Activated naive CD4-positive, alpha-beta T cell treated with anti-CD3 and anti-CD28 coated beads, Interleukin-2, amount 50 U/mL, for 24 hours (primary cell): ENCODE data around the gene CBLN3.
"Not testable (repeated sequence)": the region's sequence is repeated elsewhere in the genome, so short reads cannot be mapped to it uniquely, and the experiment has no call there.

Source experiments
- H3K27ac Mint-ChIP-seq: one replicate; pipeline ENCODE4 v1.8.0; 2021; ENCODE audit warnings: mild to moderate bottlenecking, mixed read lengths
- H3K27me3 Mint-ChIP-seq: one replicate; pipeline ENCODE4 v1.8.0; 2021; ENCODE audit warnings: mixed read lengths
- H3K36me3 Mint-ChIP-seq: one replicate; pipeline ENCODE4 v1.8.0; 2021; ENCODE audit warnings: mixed read lengths
- H3K4me1 Mint-ChIP-seq: one replicate; pipeline ENCODE4 v1.8.0; 2021; ENCODE audit warnings: mixed read lengths
- H3K4me3 Mint-ChIP-seq: one replicate; pipeline ENCODE4 v1.8.0; 2021; ENCODE audit warnings: mild to moderate bottlenecking, mixed read lengths
- H3K9me3 Mint-ChIP-seq: one replicate; pipeline ENCODE4 v1.8.0; 2021; ENCODE audit warnings: mixed read lengths

CBLN3 gene

DNA sequence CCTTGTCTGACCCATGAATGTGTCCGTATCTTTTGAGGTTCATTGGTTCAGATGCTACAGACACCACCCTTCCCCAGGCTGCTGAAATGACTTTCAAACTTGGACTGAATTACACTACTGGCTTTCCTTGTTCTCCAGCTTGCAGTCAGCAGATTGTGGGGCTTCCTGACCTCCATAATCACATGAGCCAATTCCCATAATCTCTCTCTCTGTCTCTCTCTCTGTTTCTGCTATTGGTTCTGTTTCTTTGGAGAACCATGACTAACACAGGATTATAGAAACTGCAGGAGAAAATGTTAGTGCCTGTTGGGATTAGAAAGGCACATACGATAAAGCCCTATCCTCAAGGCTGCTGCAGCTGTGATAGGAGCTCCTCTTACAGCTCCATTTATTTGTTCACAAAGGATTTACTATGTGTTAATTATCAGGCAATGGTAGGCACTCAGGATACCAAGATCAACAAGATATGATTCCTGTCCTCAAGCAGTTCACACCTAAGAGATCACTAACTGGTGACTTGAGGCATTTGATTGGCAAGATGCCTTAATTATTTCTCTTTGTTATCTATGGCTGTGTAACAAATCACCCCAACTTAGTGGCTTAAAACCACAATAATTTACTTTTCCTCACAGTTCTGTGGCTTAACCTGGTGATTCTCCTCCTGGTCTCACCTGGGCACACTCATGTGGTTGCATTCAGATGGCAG lies 40.8 kb downstream of the CBLN3 start:
- Mint-ChIP-seq H3K4me1 (no peaks in the 10 kb centered on the region), H3K36me3 (no peaks in the 10 kb centered on the region), H3K27me3 (peaks cover 6% of the 10 kb centered on the region), H3K9me3 (no peaks in the 10 kb centered on the region), H3K4me3 (no peak overlapping the region), H3K27ac (no peak overlapping the region)

DNA sequence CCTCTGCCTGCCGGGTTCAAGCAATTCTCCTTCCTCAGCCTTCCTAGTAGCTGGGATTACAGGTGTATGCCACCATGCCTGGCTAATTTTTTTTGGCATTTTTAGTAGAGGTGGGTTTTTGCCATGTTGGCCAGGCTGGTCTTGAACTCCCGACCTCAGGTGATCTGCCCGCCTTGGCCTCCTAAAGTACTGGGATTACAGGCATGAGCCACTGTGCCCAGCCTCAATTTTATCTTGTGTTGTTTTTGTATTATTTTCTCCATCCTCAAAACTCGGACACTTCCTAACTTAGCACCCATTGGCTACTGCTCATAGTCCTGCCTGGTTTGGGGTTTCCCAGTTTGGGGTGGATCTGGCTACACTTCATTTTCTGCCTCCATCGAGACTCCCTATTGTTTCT lies 41.9 kb downstream of the CBLN3 start:
- H3K4me1 Mint-ChIP-seq, H3K36me3 Mint-ChIP-seq, H3K27me3 Mint-ChIP-seq, H3K9me3 Mint-ChIP-seq, H3K4me3 Mint-ChIP-seq, H3K27ac Mint-ChIP-seq: not testable (repeated sequence)

DNA sequence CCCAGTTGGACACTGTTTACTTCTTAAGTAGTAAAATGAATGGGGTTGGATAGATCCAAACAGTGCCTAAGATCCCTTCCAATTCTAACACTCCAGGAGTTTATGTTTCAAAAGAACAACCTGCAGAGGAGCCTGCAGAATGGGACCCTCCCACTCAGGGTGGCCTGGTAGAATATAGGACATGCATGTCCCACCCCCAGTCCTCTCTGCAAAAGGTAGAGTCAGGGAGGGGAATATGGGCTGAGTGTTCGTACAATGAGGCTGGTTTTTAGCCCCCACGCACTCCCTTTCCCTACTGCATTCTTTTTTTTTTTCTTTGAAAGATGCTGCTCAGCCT lies 42.5 kb downstream of the CBLN3 start:
- H3K4me1 Mint-ChIP-seq, result no peaks in the 10 kb centered on the region
- no peak overlapping the region for H3K27ac Mint-ChIP-seq
- peaks cover 4% of the 10 kb centered on the region for H3K27me3 Mint-ChIP-seq

DNA sequence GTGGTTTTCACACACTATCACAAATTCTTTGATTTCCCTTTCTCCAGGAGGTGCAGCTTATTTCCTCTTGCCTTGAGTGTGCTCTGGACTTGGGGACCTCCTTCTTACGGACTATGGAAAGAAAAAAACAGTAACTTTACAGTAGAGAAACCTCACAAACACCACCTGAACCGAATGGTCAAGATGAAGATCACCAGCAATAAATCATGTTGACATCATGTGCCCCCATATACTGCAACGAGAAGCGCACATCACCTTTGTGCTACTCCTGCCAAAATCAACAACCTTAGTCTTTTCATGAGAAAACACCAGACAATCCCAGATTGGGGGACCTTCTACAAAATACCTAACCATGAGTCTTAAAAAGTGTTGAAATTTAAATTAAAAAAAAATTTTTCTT lies 43.9 kb downstream of the CBLN3 start:
- Mint-ChIP-seq H3K27me3 (peaks cover 4% of the 10 kb centered on the region), H3K36me3 (no peaks in the 10 kb centered on the region), H3K4me3 (no peak overlapping the region), H3K4me1 (no peaks in the 10 kb centered on the region), H3K9me3 (no peaks in the 10 kb centered on the region), H3K27ac (no peak overlapping the region)

More for the DNA sequence above, 42.5 kb downstream of the CBLN3 start:
- Mint-ChIP-seq H3K36me3 (no peaks in the 10 kb centered on the region), H3K9me3 (no peaks in the 10 kb centered on the region), H3K4me3 (no peak overlapping the region)

DNA sequence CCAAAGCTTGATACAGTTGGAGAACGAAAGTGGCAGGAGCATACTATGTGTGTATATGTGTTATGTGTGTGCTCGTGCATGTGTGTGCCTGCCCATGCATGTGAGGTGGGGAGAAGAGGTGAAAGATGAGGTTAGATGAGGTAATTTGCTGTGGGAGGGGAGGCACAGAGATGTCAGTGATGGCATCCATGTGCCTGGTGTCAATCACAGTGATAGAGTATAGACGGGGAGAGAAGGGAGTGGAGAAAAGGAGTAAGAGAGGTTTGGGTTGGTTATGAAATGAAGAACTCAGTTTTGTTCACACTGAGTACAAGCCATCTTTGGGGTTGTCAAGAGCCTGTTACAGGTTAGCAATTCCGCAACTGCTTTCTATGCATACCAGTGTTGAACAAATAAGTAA lies 45.3 kb downstream of the CBLN3 start:
- H3K27me3 Mint-ChIP-seq, result peaks cover 2% of the 10 kb centered on the region
- H3K36me3 Mint-ChIP-seq, result no peaks in the 10 kb centered on the region
- H3K4me1 Mint-ChIP-seq, result no peaks in the 10 kb centered on the region
- no peaks in the 10 kb centered on the region for H3K9me3 Mint-ChIP-seq
- no peak overlapping the region for H3K4me3 Mint-ChIP-seq
- no peak overlapping the region for H3K27ac Mint-ChIP-seq

DNA sequence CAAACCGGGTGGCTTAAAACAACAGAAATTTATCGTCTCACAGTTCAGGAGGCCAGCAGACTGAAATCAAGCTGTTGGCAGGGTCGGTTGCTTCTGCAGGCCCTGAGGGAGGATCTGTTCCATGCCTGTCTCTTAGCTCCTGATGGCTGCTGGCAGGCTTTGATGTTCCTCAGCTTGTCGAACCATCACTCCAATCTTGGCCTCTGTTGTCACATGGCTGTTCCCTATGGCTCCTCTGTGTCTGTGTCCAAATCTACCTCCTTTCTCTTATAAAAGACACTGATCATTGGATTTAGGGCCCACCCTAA lies 47.5 kb downstream of the CBLN3 start:
- no peak overlapping the region for H3K4me3 Mint-ChIP-seq
- no peak overlapping the region for H3K27ac Mint-ChIP-seq
- no peaks in the 10 kb centered on the region for H3K27me3 Mint-ChIP-seq
- no peaks in the 10 kb centered on the region for H3K36me3 Mint-ChIP-seq
- H3K9me3 Mint-ChIP-seq, result no peaks in the 10 kb centered on the region
- no peaks in the 10 kb centered on the region for H3K4me1 Mint-ChIP-seq

DNA sequence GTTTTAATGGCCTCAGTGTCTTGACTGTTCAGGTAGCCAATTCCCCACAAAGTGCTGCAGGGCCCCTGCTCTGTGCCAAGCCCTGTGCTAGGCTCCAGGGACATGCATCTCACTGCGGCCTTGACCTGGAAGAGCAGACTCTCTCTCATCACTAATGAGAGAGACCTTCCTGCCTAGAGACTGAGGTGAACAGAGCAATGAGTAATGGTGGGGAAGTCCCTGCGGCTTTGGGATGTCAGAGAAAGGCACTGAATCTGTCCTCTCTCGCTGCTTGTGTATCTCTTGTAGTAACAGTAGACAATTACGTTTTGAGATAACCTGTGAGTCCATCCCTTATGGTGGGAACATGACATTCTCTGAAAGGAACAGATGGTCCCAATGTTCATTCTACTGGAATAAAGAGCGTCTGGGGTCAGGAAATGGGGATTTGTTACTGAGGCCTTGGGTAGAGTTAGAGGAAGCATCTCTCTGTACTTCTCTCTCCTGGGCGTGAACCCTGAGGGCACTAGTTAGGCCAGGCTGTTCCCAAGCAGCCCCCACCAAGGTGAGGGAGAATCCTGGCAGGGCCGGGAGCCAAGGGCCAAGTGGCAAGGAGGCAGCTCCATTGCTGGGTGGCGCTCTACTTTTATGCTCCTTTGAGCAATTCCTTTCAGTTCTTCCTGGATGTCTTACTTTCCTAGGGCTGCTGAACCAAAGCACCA lies 48.0 kb downstream of the CBLN3 start:
- H3K9me3 Mint-ChIP-seq, result no peaks in the 10 kb centered on the region

DNA sequence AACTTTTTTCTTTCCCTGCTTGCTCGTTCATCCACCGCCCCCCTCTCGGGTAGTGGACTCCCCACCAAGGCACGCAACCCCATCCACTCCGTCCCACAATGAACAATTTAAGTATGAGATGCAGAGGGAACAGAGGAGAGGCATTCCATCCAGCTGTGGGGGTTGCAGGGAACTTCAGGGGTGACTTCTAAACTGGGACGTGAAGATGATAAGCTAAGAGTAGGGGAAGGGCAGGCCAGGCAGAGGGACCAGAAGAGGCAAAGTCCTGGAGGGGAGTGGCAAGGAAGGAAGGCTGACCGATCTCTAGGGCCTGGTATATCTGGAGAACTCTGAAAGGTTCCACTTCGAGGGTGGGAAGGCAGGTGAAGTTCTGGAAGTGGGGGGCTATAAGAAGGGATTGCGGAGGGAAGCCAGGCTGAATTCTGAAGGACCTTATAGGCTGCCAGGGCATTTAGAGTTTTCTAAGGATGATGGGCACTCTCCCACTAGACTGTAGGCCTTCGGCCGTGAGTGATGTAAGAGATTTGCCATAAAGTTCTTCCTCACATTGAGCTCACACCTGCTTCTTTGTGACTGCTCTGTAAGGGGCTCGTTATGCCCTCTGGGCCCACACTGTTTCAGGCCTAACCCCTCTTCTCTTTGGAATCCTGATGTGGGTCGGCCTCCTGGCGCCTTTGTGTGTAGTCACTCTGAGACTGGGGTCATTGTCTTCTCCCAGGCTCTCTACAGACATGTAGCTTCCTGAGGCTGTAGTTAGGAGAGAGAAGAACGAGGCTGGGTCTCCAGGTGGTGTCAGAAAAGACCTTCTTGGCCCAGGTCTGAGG lies 49.3 kb downstream of the CBLN3 start:
- Mint-ChIP-seq H3K36me3 (no peaks in the 10 kb centered on the region), H3K9me3 (no peaks in the 10 kb centered on the region), H3K4me3 (no peak overlapping the region), H3K27ac (no peak overlapping the region), H3K4me1 (no peaks in the 10 kb centered on the region), H3K27me3 (no peaks in the 10 kb centered on the region)

More for the DNA sequence above, 48.0 kb downstream of the CBLN3 start:
- Mint-ChIP-seq H3K36me3 (no peaks in the 10 kb centered on the region), H3K27ac (no peak overlapping the region), H3K27me3 (no peaks in the 10 kb centered on the region), H3K4me3 (no peak overlapping the region), H3K4me1 (no peaks in the 10 kb centered on the region)

DNA sequence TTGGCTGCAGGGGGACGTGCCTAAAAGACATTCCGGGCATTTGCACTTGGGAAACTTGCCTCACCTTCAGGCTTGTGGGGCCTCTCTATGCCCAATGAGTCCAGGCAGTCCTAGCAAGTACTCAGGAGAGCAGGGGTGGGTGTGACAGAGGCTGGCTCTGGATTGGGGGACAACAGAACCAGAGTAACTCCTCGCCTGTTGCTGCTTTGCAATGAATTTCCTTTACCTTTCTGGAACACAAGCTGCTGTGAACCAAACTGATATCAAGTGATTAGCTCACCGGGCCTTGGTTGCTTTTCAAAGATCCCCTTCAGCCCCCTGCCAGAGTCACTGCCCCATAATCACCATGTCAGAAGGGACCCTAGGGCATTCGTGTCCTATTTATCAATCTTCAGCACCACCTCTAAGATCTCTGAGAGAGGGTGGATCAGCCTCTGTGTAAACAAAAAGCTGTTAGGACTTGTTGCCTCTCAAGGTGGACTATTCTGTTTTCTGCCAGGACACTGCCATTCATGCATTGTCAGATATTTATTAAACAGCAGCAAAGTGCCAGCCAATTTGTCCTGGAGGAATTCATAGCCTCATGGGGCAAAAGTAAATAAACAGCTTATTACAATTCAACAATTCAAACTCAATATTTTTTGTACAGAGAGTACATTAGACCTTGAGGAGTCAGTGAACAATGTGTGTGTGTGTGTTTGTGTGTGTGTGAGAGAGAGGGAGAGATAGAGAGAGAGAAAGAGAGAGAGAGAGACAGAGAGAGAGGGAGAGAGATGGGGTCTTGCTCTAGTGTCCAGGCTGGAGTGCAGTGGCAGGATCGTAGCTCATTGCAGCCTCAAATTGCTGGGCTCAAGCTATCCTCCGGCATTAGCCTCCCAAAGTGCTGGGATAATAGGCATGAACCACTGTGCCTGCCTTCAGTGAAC lies 50.2 kb downstream of the CBLN3 start:
- no peaks in the 10 kb centered on the region for H3K36me3 Mint-ChIP-seq
- H3K9me3 Mint-ChIP-seq, result no peaks in the 10 kb centered on the region
- H3K27me3 Mint-ChIP-seq, result no peaks in the 10 kb centered on the region
- H3K4me3 Mint-ChIP-seq, result no peak overlapping the region
- H3K4me1 Mint-ChIP-seq, result no peaks in the 10 kb centered on the region
- no peak overlapping the region for H3K27ac Mint-ChIP-seq

DNA sequence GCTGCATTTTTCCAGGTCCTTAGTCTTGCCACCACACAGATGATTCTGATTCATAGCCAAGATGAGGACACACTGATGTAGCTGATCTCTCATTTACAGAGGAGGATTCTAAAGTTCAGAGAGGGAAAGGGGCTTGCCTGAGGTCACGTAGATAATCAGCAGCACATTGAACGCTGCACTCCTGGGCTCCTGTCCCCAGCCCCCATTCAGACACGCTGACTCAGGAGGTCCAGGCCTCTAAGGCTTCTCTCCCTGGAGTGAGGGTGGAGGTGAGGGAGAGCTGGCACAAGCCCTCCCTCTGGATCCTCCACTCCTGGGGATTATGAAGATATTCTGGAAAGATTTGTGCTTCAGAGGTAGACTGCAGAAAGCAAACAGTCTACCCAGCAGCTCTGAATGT lies 51.1 kb downstream of the CBLN3 start:
- Mint-ChIP-seq H3K4me1 (no peaks in the 10 kb centered on the region), H3K9me3 (no peaks in the 10 kb centered on the region), H3K4me3 (no peak overlapping the region), H3K27me3 (no peaks in the 10 kb centered on the region), H3K36me3 (no peaks in the 10 kb centered on the region), H3K27ac (no peak overlapping the region)

DNA sequence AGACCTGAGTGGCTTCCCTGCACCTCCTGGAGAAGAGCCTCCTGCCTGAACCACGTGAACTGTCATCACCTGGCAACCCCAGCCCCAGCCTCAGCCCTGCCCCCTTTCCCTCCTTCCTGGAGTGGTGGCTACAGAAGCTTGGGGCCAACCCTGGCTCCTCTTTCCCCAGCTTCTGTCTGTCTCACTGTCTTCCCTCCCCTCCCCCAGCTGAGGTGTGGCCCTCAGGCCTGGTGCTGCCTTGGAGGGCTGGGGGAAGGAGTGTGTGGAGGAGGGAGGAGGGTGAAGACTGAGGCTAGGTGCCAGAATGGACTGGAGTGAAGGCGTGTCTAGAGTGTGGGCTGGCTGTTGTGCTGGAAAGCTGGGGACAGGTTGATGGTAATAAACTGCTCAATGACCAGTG lies 51.8 kb downstream of the CBLN3 start:
- H3K9me3 Mint-ChIP-seq, result no peaks in the 10 kb centered on the region
- no peaks in the 10 kb centered on the region for H3K36me3 Mint-ChIP-seq
- no peaks in the 10 kb centered on the region for H3K4me1 Mint-ChIP-seq
- no peak overlapping the region for H3K4me3 Mint-ChIP-seq
- no peak overlapping the region for H3K27ac Mint-ChIP-seq
- no peaks in the 10 kb centered on the region for H3K27me3 Mint-ChIP-seq

DNA sequence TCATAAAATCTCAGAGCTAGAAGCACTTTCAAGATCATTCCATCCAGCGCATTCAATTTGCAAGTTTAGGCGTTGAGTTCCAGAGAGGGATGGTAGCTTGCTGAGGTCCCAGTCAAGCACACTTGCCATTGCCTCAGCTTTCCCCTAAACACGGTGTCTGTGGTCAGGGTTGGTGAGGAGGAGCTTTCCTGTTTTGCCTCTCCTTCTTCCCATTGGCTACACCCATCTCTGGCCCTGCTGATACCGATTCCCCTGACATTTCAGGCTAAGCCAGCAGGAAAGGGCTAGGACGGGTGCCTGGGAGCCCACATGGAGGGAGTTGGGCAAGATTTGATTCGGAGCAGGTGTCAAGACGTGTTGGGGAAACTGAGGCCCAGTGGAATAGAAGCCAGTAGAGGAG lies 52.3 kb downstream of the CBLN3 start:
- Mint-ChIP-seq H3K9me3 (no peaks in the 10 kb centered on the region), H3K4me1 (no peaks in the 10 kb centered on the region), H3K36me3 (no peaks in the 10 kb centered on the region), H3K27me3 (no peaks in the 10 kb centered on the region), H3K27ac (no peak overlapping the region), H3K4me3 (no peak overlapping the region)
